ENCODE measurements around the gene TRPM2.

TRPM2 gene

DNA sequence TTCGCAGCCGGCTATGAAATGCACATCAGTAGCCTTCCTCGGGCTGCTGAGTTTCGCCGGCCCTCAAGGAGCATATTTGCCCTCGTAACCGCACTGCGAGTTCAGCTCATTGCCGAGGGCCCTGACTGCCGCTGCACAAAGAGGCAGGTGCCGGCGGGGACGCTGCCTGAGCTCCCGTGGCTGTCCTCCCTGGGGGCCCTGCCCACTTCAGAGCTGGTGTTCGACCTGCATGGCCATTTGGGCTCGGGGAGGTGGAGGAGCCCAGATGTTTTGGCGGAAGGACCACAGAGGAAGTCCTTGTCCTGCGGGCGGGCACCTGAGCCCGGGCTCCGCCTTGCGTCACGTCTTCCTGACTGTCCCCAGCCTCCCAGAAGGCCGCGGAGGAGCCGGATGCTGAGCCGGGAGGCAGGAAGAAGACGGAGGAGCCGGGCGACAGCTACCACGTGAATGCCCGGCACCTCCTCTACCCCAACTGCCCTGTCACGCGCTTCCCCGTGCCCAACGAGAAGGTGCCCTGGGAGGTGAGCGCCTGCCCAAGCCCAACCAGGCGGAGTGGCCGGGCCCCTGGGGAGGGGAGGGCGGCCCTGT lies 72.0 kb downstream of the TRPM2 start:
- DNase-seq (no peak), ATAC-seq (no peak)
- peak overlapping the region in 1 of 2 donors; percentile 71 for H3K27ac Mint-ChIP-seq
- no peak overlapping the region for H3K4me3 Mint-ChIP-seq
- peaks cover 7 to 13% of the 10 kb centered on the region in 2 donors for H3K9me3 Mint-ChIP-seq
- no peaks in the 10 kb centered on the region for H3K27me3 Mint-ChIP-seq
- peaks cover 6% of the 10 kb centered on the region for H3K4me1 Mint-ChIP-seq

DNA sequence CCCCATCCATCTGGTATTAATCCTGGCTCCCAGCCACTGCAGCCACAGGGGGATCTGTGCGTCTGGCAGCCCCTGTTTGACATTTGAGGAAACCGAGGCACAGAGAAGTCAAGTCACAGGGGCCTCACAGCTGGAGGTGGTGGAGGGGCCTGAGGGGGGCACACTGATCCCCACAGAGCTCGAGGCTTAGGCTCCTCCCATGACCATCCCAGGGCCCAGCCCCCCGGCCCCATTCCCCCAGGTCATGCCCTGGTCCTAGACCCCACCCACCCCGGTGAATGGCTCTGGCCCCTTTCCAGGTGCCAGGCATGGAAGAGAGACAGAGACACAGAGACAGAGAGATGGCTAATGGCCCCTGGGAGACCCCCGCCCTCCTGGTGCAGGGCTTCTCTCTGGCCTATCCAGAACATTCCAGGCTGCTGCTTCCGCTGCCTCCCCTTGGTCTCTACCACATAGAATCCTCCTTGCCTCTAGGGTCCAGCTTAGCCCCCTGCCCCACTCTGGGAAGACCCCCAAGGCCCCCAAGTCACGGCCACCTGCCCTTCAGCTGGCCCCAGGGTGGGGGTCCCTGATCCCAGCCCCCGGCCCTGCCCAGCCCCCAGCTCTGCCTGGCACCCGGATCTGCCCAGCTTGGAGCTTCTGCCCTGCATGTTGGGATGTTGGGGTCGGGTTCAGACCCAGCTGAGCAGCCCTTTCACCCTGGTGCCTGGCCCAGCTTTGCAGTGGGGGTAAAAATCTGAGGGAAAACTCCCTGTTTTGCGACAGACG lies 72.7 kb downstream of the TRPM2 start:
- H3K4me3 Mint-ChIP-seq: no peak overlapping the region
- no peak for ATAC-seq
- H3K27ac Mint-ChIP-seq: peak overlapping the region in 1 of 2 donors; percentile 71
- peaks cover 11 to 18% of the 10 kb centered on the region in 2 donors for H3K9me3 Mint-ChIP-seq
- peaks cover 6% of the 10 kb centered on the region for H3K4me1 Mint-ChIP-seq
- H3K27me3 Mint-ChIP-seq: no peaks in the 10 kb centered on the region
- DNase-seq: no peak

DNA sequence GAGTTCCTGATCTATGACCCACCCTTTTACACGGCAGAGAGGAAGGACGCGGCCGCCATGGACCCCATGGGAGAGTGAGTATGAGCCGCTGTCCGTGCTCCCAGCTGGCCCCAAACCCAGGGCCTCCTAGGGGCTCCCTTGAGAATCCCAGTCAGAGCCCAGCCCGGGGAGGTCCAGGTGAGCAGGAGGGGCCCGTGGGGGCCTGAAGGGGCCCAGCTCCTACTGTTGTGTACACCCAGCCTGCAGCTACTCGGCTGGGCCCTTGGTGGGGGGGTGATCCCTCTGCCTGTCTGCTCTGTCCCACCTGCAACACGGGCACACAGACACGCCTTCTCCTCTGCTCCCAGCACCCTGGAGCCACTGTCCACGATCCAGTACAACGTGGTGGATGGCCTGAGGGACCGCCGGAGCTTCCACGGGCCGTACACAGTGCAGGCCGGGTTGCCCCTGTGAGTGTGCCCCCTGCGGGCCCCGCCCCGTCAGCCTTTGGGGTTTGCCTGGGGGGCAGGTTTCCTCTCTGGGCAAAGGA lies 73.3 kb downstream of the TRPM2 start:
- Mint-ChIP-seq H3K9me3 (peaks cover 12 to 23% of the 10 kb centered on the region in 2 donors), H3K27me3 (no peaks in the 10 kb centered on the region), H3K4me1 (peaks cover 6% of the 10 kb centered on the region), H3K27ac (no peak overlapping the region), H3K4me3 (no peak overlapping the region)
- no peak for DNase-seq
- peak; percentile 22 for ATAC-seq

DNA sequence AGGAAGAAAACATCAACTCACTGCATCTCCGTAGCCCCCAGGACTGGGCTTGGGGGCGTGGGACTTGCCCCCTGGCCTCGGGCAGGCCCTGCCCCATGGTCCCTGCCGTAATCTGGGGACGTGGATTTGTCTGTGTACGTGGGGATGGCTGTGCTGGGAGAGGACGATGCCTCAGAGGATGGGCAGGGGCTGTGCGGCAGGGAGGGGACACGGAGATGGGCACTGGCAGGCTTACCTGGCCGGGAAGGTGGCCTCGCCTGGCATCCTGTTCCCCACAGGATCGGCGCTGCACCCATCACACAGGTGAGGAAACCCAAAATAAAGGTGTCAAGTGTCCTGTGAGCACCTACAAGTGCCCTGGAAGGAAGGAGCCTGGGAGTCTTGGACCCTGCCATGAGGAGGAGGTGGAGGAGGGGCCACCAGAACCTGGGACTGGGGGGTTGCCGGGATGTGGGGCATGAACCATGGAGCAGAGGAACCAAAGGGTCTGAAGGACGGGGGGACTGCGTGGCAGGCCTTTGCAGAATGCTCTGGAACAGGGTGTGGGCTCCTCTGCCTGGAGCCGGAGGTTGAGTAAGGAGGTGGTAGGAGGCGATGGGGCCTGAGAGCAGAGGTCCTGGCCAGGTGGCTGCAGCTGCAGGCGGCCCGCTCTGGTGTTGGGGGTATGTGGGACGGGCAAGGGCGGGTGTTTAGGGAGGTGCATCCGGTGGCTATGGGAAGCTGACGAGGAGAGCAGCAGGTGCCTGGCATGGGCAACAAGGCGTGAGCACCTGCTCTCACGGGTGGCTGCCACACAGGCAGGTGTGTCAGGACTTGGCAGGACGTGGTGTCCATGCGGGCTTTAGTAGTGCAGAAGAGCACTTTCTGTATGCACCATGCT lies 74.1 kb downstream of the TRPM2 start:
- DNase-seq (peak in 1 of 2 donors; percentile 9), ATAC-seq (no peak)
- Mint-ChIP-seq H3K9me3 (peaks cover 12 to 28% of the 10 kb centered on the region in 2 donors), H3K27me3 (no peaks in the 10 kb centered on the region), H3K27ac (no peak overlapping the region), H3K4me3 (no peak overlapping the region), H3K4me1 (peaks cover 6% of the 10 kb centered on the region)

DNA sequence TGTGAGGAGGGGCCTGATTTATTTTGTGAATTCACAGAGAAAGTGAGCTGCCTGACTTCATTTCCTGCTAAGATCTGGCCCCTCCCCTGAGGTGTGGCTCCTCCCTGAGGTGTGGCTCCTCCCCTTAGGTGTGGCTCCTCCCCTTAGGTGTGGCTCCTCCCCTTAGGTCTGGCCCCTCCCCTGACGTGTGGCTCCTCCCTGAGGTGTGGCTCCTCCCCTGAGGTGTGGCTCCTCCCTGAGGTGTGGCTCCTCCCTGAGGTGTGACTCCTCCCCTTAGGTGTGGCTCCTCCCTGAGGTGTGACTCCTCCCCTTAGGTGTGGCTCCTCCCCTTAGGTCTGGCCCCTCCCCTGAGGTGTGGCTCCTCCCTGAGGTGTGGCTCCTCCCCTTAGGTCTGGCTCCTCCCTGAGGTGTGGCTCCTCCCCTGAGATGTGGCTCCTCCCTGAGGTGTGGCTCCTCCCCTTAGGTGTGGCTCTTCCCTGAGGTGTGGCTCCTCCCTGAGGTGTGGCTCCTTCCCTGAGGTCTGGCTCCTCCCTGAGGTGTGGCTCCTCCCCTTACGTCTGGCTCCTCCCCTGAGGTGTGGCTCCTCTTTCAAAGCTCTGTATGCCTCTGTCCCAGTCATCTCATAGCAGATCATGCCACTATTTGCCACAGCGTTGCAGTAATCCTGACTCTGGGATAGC lies 75.0 kb downstream of the TRPM2 start:
- ATAC-seq: no peak
- Mint-ChIP-seq H3K27me3 (no peaks in the 10 kb centered on the region), H3K27ac (no peak overlapping the region), H3K4me1 (peaks cover 6% of the 10 kb centered on the region), H3K4me3 (no peak overlapping the region), H3K9me3 (peaks cover 12 to 28% of the 10 kb centered on the region in 2 donors)
- DNase-seq: peak; percentile 50 to 66

DNA sequence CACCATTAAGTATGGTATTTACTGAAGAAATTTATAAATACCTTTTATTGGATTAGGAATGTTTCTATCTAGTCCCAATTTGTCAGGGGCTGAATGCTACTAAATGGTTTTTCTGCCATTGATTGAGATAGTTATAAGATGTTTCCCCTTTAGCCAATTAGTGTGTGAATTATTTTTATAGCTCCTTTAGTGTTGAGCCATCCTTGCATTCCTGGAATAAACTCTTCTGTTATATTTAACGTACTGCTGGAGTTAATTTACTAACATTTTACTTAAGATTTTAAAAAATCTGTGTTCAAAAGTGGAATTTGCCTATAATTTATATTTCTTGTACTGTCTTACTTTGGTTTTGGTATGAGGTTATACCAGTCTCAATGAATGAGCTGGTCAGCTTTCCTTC lies 76.5 kb downstream of the TRPM2 start:
- Mint-ChIP-seq H3K27ac (no peak overlapping the region), H3K4me1 (peaks cover 6% of the 10 kb centered on the region), H3K27me3 (no peaks in the 10 kb centered on the region), H3K9me3 (peaks cover 12 to 28% of the 10 kb centered on the region in 2 donors), H3K4me3 (no peak overlapping the region)
- DNase-seq (no peak), ATAC-seq (no peak)

DNA sequence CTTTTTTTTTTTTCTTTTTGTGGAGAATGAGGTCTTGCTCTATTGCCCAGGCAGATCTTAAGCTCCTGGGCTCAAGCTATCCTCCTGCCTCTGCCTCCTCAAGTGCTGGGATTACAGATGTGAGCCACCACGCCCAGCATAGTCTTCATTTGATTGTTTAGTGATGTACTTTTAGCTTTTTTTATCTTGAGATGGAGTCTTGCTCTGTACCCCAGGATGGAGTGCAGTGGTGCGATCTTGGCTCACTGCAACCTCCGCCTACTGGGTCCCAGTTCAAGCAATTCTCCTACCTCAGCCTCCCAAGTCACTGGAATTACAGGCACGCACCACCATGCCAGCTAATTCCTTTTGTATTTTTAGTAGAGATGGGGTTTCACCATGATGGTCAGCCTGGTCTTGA lies 77.9 kb downstream of the TRPM2 start:
- Mint-ChIP-seq H3K27me3 (no peaks in the 10 kb centered on the region), H3K9me3 (peaks cover 12 to 28% of the 10 kb centered on the region in 2 donors), H3K4me3 (no peak overlapping the region), H3K4me1 (peaks cover 6% of the 10 kb centered on the region), H3K27ac (no peak overlapping the region)
- ATAC-seq (no peak), DNase-seq (no peak)

DNA sequence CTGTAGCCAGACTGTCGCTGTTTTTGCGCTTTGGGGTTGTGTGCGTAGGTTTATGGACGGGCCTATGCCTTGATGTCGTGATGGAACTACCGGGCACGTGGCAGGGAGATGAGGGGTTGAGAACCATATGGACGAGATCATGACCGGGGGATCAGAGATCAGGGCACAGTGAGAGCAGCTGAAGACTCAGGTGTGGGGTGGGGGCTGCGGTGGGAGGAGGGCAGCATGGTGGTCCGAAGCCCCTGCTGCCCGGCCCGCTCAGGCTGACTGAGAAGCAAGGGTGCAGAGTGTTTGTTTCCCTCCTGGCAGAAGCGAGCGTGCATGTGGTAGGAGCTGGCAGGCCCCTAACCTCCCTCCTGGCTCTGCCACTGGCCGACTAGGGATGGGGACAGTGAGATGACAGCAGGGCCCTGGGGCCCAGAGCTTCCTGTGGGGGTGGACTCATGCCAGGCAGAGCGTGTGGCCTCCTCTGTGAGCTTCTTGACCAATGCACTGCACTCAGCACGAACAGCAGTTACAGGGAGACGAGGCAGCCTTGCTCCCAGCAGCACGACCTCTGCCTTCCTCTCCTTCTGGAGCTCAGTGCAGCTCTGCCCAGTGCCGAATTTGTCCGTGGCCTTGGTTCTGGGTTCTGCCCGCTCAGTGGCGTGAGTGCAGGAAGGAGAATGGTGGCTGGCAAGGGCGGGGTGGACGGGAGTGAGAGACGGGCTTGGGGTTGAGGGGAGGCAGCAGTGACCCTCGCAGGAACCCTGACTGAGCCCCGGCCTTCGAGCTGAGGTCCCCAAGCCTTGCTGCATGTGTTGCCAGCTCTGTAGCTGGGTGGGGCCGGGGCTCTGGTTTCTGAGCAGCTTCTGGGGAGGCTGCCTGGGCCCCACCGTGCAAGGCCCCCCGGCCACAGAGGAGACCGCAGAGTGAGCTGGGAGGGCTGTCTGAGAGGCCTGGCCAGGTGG lies 79.7 kb downstream of the TRPM2 start:
- H3K4me3 Mint-ChIP-seq: no peak overlapping the region
- DNase-seq: no peak
- H3K27ac Mint-ChIP-seq: peak overlapping the region in 1 of 2 donors; percentile 85
- no peak for ATAC-seq
- H3K9me3 Mint-ChIP-seq: peaks cover 12 to 28% of the 10 kb centered on the region in 2 donors
- H3K4me1 Mint-ChIP-seq: no peaks in the 10 kb centered on the region
- no peaks in the 10 kb centered on the region for H3K27me3 Mint-ChIP-seq

DNA sequence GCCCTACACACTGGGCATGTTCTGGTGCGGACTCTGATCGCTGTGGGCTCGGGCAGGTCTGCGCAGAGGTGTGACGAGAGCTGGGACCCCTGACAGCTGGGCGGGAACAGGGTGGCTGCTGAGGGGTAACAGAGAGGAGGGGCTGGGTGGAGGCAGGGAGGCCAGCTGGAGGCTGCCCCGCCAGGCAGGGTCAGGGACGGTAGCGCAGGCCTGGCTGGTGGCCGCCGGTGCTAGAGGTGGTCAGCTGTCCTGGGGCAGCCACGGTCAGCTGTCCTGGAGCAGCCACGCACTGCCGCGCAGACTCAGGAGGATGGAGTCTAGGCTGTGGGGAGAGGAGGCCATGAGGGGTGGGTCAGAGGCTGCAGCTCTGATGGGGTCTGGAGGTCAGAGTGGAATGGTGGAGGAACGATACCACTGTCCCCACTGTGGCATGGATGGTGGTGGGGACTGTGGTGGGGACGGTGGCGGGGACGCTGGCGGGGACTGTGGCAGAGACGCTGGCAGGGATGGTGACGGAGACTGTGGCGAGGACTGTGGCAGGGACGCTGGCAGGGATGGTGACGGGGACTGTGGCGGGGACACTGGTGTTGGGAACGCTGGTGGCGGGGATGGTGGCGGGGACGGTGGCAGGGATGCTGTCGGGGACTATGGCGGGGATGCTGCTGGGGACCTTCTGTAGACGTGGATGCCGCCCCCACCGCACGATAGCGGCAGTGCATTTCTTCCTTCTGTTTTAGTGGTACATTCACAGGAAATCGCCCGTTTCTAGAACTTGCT lies 80.6 kb downstream of the TRPM2 start:
- Mint-ChIP-seq H3K27me3 (no peaks in the 10 kb centered on the region), H3K27ac (peak overlapping the region in 1 of 2 donors; percentile 44), H3K9me3 (peaks cover 12 to 22% of the 10 kb centered on the region in 2 donors), H3K4me1 (no peaks in the 10 kb centered on the region), H3K4me3 (no peak overlapping the region)
- no peak for DNase-seq
- peak; percentile 8 for ATAC-seq

DNA sequence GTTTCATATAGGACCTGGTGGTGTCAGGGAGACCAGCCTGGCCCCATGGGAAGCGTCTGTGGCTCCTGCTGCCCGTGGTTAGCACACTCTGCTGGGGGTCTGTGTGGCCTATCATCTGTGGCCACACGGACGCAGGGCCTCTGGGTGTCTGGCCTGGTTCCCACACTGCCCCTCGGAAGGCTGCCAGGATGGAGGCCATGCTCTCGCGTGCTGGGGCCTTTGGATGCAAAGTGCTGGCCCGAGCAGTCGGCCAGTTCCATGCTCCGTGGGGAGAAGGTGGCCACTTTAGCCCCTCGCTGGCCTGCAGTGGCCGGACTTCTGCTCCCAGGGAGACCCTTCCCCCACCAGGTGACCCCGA lies 81.1 kb downstream of the TRPM2 start:
- H3K27ac Mint-ChIP-seq: no peak overlapping the region
- no peak overlapping the region for H3K4me3 Mint-ChIP-seq
- peaks cover 12 to 22% of the 10 kb centered on the region in 2 donors for H3K9me3 Mint-ChIP-seq
- H3K4me1 Mint-ChIP-seq: no peaks in the 10 kb centered on the region
- ATAC-seq (no peak), DNase-seq (no peak)
- no peaks in the 10 kb centered on the region for H3K27me3 Mint-ChIP-seq

DNA sequence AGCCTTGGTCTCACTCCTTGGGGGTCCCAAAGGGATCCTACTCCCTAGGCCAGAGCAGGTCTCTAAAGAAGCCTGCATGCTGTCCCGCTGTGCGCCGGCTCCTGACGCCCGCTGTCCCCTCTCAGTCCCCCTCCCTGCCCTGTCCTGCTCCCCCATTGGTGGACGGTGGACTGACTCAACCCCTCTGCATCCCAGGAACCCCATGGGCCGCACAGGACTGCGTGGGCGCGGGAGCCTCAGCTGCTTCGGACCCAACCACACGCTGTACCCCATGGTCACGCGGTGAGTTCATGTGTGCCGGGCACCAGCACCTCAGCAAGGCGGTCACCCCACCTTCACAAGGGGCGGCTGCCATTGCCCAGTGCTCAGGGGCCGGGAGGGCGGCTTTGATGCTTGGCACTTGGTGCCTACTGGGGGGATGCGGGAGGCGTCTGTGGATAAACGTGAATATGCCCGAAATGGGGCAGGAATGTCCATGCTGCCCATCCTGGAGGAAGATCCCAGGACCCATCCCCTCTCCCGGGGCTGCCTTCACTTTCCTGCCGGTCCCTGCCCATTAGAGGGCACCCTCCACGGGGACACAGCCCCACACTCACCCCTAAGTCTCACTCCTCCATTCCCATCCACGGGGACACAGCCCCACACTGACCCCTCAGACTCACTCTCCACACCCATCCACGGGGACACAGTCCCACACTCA lies 81.7 kb downstream of the TRPM2 start:
- peak overlapping the region in 1 of 2 donors; percentile 3 for H3K27ac Mint-ChIP-seq
- peaks cover 7 to 17% of the 10 kb centered on the region in 2 donors for H3K9me3 Mint-ChIP-seq
- peak; percentile 21 for ATAC-seq
- H3K4me1 Mint-ChIP-seq: no peaks in the 10 kb centered on the region
- H3K27me3 Mint-ChIP-seq: no peaks in the 10 kb centered on the region
- no peak for DNase-seq
- no peak overlapping the region for H3K4me3 Mint-ChIP-seq

DNA sequence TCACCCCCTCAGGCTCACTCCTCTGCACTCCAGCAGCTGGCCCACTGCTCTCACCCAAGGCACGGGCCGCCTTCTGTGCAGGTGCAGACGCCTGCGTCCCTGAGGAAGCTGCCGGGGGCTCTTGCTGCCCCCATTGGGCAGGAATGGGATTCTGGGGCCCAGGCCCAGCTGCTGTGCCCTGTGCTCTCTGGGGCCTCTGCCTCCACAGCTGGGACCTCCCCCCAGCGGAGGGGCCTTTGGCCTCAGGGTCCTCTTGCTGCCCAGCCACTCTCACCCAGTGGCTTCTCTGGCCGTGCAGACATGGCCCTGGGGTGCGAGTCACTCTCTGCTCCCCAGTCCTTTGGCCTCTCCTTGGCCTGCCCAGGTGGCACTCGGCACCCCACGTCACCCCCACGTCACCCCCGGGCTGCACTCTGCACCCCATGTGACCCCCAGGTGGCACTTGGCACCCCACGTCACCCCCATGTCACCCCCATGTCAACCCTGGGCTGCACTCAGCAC lies 82.7 kb downstream of the TRPM2 start:
- DNase-seq: no peak
- H3K27me3 Mint-ChIP-seq: no peaks in the 10 kb centered on the region
- peaks cover under 1 to 10% of the 10 kb centered on the region in 2 donors for H3K9me3 Mint-ChIP-seq
- H3K4me1 Mint-ChIP-seq: no peaks in the 10 kb centered on the region
- ATAC-seq: no peak
- H3K4me3 Mint-ChIP-seq: no peak overlapping the region
- H3K27ac Mint-ChIP-seq: no peak overlapping the region

DNA sequence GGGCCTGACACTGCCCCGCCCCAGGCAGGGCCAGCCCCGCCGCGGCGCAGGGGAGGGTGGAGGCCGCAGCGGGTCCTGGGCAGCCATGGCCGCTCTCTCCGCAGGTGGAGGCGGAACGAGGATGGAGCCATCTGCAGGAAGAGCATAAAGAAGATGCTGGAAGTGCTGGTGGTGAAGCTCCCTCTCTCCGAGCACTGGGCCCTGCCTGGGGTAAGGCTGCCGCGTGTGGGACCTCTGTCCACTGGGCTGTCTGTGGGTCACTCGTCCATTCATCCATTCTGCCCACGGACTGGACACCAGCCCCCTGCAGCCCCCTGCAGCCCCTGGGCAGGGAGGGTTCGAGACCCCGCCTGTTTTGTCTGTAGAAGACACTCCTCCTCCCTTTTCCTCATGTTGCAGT lies 83.5 kb downstream of the TRPM2 start:
- no peak for ATAC-seq
- no peak for DNase-seq
- H3K27ac Mint-ChIP-seq: no peak overlapping the region
- no peaks in the 10 kb centered on the region for H3K4me1 Mint-ChIP-seq
- no peak overlapping the region for H3K4me3 Mint-ChIP-seq
- no peaks in the 10 kb centered on the region for H3K27me3 Mint-ChIP-seq
- H3K9me3 Mint-ChIP-seq: peaks cover 0 to 3% of the 10 kb centered on the region in 2 donors
